HG03045 (cell line): Measurements from ENCODE around the gene MUSTN1.

Source experiments
- ATAC-seq: cut with Tn5 transposase; IDR thresholded peaks from one replicate; pipeline ENCODE4 v1.9.1; 2021; ENCODE audit warnings: mild to moderate bottlenecking, moderate library complexity; ENCODE audit not compliant: unreplicated experiment

Gene MUSTN1

DNA sequence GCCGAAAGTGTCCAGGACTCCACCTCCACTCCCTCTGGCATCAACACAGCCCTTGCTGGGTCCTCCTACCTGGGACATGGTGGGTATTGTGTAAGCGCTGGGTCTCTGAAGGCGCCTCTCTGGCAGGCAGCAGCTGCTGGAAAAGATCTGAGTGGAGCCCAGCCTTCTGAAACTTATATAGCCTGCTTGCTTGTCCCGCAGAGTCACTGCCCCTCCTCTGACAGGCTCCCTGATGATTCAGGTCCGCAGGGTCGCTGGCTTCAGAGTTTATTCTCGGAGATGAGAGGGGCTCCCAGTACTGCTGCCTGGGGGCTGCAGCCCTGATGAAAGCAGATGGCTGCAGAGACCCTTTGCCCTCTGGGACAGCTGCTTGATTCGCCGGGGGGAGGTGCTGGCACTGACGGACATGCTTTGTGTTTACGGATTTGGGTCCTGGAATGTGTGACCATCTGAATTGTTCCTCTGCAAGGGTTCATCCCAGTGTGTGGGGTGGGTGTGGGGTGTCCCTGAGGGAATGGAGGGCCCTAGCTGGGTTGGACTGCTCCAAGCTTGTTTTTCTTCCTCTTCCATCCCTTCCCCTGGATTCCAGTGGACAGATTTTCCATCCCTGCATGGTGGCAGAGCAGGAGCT is at the start of gene MUSTN1:
MUSTN1 (minus strand) TSS at position 149 of the 631 bp plus-strand sequence; CDS start at position 78, 71 bp downstream.
- no peak for ATAC-seq

DNA sequence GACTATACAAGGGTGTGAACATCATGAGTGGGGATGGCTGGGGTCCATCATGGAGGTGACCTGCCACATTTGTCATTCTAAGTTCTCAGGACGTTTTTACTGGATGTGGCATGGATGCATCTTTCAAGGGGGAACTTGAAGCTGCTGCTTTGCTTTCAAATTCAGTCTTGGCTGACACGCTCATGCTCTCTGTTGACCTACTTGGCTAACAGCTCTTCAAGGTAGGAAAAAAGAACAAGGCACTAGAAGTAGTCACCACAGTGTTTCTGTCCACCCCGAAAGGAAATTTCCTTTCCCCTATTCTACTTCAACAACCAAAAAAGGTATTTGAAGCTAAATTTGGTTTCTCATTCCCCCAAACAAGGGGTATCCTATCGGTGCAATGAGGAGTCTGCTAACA is 47.6 kb upstream of the MUSTN1 start:
- no peak for ATAC-seq

DNA sequence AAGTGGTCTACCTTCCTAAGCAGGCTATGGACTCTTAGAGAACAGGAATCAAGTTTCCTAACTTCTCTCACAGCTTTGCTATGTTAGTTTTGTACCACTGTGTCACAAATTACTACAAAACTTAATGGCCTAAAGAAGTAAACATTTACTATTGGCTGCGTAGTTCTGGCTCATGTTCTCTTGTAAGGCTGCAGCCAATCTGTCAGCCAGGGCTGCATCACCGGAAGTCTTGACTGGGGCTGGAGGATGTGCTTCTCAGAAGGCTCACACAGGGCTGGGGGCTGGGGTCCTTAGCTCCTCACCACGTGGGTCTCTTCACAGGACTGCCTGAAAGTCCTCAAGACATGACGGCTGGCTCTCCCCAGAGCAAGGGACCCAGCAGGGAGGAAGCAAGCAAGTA is 47.1 kb upstream of the MUSTN1 start:
- ATAC-seq: no peak

DNA sequence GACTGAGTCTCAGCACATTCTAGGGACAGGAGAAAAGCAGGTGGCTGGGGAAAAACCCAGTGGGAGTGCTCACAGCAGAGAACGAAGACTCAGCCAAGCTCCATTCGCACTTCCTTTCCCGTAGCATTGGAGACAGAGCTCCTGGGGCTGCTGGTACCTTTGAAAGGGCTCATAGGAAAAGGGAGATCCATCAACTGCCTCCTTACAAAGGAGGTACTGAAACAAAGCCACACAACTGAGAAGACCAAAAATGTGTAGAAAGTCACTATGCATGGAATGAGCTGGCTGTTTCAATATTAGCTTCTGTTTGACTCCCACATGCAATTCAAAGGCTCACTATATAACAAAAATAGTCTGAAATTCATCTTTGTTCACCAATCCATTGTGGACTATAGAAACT is 45.7 kb upstream of the MUSTN1 start:
- ATAC-seq: no peak

DNA sequence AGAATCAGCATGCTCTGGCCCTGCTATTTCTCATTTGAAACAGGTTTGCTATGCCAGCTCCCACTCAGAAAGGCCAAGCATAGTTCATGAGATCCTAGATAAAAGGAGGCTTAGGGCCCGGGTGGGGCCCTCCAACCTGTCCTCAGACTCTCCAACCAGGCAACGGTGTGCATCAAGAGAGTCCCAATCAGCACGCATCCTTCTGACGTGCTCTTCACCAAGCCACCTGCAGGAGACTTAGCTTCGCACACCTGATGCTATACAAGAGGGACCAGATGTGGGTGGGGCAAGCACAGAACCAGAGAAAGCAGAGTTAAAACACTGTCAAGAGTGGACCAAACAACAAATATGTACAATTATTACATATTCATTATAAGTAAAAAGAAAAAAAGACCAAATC is 45.2 kb upstream of the MUSTN1 start:
- no peak for ATAC-seq

DNA sequence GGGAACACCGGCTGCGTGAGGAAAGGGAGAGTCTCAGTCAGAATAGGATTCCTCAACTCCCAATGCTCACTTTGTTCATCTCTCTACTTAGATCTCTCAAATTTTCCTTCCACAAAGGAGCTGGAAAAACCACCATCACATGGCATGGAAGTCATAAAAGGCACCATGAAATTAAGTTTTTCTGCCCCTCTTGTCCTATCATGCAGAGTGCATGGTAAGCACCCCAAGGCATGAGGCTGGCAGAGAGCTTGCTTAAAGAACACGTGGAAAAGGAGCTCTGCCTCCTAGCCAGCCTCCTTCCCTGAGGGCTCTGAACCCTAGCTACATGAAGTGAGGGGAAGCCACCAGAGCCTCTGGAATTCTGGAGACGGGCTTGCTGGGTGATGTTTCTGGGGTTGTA is 44.8 kb upstream of the MUSTN1 start:
- no peak for ATAC-seq

DNA sequence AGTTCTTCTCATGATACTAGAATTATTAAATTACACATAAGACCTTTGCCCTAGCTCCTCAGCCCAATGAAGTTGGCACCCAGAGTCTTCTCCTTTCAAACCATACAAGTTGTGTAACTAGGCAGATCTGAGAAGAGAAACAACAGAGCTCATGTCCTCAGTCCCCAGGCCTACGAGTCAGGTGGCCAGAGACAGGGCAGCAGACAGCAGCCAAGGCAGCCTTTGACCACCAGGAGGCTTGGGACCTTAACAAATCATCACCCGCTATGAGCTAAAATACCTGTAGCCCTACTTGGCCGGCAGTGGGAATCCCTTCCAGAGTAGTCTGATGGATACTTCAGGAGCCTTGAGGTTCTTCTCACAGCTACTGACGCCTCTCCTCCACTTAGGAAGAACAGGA is 44.3 kb upstream of the MUSTN1 start:
- no peak for ATAC-seq

DNA sequence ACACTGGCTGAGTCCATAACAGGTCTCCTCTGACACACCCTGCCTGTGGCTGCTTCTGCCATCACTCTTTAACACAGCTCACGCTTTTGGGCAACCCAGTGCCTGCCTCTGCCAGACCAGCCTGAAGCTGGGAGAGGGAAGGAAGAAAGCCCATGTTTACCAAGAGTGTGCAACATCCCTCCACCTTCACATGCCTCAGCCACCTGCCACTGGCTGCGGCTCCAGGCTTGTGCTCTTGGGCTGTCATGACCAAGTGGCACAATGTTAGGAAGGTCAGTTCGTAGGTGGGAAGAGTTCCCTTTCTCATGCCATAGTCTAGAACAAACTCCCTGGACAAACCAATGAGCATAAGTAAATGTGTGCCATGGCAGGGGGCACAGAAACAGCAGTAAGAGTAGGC is 42.3 kb upstream of the MUSTN1 start:
- no peak for ATAC-seq

DNA sequence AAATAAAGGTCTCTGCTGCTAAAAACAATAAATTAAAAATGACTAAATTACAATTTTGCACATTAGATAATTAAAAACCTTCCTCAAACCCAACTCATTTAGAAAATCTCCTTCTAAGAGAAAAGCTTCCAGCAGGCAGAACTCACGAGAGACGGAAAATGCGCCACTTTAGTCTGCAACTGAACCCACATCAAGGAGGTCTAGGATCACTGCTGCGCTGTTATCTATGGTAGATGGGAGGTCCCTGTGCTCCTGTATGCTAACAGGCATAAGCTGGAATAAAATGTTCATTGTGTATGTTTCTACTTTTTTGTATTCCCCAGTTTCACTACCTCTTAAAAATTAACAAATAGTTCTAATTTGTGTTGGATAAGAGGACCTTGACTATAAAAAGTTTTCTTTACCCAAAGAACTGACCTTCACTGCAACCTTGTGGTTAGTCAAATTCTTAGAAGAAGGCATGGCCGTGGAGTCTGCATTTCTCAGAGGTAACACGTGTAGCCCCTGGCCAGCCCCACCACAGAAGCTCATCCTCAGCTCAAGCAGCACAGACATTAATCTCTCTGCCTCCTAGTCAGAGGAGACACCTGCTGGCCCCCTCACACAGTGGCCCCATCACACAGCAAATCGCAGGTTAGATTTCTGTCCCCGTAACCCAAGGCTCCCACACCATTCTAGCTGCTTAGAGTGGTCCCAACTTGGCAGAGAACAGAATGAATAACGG is 40.2 kb upstream of the MUSTN1 start:
- ATAC-seq: no peak

DNA sequence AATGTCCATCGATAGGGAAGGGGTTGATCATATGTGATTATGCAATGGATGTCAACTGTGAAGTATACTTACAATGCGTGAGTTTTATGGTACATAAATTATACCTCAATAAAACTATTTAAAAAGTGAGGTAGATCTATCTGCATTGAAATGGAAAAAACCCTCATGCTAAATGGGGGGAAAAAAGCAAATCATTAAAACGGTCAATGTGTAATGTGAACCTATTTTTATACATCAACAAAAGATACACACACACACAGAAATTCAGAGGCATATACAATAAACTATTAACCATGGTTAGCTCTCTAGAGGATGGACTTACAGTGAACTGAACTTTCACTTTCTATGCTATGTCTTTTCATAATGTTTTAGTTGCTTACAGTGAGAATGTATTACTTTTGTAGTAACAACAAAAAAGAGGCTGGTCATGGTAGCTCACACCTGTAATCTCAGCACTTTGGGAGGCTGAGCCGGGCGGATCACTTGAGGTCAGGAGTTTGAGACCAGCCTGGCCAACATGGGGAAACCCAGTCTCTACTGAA is 39.4 kb upstream of the MUSTN1 start:
- ATAC-seq: no peak

DNA sequence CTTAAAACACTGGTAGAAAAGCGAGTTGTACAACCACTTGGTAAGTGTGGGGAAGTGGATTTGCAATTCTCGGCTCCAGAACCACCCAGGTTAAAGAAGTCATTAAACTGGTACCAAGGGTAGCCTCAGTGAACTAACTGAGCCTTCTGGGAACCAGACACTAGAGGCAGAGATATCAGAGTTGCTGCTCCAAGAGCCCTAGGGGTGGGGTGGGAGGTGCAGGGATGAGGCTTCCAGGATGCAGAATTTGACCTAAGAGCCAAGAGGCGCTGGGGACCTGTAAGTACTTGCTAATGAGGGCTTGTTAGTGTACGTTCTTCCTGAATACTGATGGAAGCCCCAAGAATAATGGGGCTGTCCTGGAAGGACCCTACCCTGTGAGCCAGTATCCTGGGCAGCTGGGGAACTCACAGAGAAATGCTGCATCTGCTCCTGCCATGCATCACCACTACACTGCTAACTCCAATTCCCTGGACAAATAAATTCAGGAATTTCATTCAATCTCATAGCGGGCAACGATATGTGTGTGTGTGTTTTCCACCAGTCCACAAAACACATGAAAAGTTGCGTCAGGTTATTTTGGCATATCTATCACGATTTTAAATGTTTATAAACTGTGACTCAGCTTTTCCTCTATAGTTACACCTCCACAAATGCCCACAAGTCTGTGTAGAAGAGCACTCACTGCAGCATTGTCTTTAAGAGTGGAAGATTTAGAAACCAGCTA is 38.8 kb upstream of the MUSTN1 start:
- ATAC-seq: no peak

DNA sequence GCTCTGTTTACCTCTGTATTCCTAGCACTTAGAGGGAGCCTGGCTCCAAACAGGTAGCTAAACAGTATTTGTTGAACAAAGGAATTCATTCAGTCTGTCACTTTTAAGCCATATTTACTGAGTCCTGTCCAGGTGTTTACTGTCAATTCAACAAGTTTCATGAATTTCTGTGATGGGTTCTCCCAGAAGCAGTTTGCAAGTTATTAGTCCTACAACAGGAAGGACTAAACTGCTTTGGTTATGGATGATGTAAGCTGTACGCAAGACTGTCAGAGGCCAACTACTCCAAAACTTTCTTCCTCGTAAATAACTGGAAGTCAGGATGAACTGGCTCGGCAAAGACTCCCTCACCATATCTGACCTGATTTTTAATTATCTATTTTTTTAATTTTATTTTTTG is 37.4 kb upstream of the MUSTN1 start:
- no peak for ATAC-seq

DNA sequence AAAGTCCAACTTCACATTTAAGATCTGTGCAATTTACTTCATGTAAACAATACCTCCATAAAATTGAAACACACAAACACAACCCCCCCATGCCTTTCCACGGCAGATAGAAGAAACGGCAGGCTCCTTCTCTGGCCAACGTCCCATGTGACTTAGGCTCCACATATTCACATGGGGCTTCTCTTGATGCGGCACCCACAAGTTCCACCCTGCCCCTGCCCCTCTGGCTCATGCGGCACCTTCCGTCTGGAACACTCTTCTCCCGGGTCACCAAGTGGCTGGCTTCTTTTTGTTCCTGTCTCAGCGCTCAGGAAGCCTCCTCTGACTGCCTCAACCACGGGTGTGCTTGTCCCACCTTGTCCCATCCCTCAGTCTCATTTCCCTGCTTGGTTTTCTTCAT is 36.9 kb upstream of the MUSTN1 start:
- no peak for ATAC-seq

DNA sequence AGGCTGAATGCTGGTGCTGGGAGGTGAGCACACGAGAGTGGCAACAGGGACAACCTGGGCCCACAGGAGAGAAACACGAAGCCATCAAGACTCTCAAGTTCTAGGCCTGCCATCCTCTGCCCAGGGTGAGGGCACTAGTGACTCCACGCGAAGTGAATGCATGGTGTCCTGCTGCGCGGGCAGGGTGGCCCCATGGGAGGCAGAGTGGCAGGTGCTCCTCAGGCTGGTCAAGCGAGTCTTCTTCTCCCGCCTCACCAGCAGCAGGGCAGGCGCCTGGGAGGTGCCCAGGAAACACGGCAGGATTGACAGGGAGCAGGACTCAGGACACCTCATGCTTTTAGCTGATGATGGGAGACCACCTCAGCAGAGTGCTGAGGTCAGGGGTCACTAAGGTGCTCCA is 35.7 kb upstream of the MUSTN1 start:
- no peak for ATAC-seq

DNA sequence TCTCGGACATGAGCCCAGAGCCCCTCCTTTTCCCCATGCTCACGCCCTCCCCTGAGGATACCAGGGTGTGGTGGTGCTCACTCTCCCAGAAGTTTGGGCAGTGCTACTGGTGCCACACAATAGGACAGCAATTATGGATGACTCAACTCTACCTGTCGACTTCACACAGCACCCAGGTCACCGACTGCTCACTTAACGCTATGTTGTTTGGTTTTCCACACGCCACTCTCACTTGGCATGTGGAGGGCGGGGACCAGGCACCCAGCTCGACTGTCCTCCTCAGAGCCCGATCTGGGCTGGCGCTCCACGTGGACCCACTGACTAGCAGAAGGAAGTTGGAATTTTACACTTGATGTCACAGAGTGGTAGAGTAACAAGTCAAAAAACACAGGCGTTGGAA is 31.6 kb upstream of the MUSTN1 start:
- no peak for ATAC-seq

DNA sequence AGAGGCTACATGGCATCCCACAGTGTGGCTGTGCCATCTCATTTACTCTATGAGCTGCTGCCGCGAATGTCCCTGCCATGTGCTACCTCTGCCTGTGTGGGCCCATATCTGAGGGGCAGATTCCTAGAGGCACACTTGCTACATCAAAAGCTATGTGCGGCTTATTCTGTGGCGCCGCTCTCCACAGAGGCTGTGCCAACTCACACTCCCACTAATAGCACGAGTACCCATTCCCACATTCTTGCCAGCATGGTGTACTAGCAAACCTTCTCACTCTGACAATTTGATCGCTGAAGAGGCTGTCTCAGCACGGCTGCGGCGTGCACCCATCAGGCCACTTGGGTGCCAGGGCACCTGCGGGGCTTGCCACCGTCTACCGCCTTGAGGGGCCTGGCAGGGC is 31.2 kb upstream of the MUSTN1 start:
- no peak for ATAC-seq

DNA sequence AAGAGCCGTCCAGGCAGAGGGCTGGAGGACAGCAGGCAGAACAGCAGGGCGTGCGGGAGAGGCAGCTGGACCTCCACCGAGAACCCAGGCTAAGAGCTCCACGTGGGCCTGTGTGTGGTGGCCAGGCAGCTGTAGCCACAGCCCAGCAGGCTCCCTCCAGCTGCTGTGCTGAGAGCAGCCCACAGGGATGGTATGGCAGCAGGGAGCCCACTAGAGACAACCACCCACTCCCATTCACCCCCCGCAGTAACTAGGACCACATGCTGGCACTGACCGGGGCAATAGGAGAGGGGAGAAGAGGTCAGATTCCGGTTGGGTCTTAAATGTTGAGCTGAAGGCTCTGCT is 25.6 kb upstream of the MUSTN1 start:
- no peak for ATAC-seq

DNA sequence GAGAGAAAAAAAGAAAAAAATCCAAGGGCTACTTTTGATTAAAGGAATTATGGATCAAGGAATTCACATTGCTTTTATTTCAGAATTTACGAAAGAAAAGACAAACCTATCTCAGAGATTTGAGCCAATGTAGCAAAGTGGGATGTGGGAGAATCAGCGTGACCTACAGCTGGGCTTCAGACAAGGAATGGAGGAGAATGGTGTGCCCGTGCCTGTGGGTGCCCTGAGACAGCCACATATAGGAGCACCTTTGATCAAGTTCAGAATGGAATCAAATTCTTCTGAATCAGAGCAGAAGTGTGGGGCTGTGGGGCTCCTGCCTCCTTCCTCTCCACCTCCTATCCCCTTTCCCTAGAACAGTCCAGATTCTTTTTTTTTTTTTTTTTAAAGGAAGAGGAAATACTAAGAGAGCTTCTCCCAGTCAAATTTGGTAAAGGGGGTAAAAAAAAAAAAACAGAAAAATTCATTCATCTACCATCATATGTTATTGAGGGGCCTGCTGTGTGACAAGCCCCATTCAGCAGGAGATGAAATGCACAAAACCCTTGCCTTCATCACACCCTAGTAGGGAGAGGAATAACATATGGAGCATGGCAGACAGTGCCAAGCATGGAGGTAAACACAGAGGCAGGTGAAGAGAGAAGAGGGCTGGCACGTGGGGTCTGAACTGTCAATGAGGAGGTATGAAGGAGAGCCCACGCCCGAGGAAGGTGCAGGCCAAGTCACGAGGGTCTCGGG is 25.0 kb upstream of the MUSTN1 start:
- no peak for ATAC-seq

DNA sequence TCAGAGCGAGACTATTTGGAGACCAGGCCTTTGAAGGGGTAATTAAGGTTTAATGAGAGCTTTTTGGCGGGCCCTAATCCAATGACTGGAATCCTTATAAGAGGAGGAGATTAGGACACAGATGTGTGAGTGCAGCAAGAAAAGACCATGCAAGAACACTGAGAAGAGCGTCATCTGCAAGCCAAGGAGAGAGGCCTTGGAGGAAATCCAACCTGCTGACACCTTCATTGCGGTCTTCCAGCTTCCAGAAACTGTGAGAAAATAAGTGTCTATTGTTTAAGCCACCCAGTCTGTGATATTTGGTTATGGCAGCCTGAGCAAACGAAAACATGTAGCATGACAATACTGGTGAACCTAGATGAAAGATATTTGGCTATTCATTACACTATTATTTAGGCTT is 23.0 kb upstream of the MUSTN1 start:
- no peak for ATAC-seq

DNA sequence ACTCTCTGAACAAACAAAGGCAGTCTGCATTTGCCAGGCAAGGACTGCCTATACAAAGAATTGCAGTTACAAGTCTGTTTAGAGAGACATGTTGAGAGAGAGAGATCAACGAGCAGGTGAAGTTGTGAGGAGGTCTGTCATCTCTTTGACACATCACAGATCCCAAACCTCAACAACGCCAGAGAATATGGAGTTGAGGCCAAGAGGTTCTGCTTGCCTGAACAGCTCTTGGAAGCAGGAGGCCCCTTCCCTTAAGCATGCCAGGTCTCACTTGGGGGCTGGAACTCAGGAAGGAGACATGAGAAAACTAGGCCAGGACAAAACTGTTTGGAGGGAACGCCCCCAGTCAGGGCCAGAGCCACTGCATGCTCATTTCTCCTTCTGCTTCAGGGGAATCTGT is 22.3 kb upstream of the MUSTN1 start:
- no peak for ATAC-seq

DNA sequence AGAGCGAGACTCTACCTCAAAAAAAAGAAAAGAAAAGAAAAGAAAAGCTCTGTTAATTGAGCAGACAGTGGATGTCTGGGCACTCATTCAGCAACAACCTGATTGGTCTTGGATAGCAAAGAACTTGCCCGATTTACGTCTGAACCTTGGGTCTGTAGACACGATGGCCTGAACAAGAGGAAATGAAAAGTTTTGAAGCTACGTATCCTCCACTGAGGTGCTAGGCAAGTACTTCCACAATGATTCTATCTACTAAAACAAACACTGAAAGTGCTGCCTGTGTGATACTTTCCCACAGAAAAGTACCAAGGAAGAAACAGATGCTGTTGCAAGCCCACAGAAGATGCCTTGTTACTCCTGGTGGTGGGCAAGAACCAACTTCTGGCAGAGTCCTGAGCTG is 21.8 kb upstream of the MUSTN1 start:
- ATAC-seq: no peak
